GM19099 (cell line): ENCODE results near the gene DFFB.

ENCODE experiments used
- POLR2A ChIP-seq: IDR thresholded peaks from 3 replicates; pipeline ENCODE4 v1.6.1; 2011; ENCODE audit warnings: low read depth; ENCODE audit not compliant: insufficient read length; ENCODE audit errors: extremely low read depth

The DFFB gene

GRCh38 chr1:3821908-3822307, 35.4 kb upstream of the DFFB start:
- TF ChIP-seq POLR2A: no peak

GRCh38 chr1:3822421-3822820, 34.9 kb upstream of the DFFB start:
- no peak for TF ChIP-seq POLR2A

- no peak for TF ChIP-seq POLR2A
Observed at GRCh38 chr1:3824650-3825049, 32.6 kb upstream of the DFFB start.

DNA sequence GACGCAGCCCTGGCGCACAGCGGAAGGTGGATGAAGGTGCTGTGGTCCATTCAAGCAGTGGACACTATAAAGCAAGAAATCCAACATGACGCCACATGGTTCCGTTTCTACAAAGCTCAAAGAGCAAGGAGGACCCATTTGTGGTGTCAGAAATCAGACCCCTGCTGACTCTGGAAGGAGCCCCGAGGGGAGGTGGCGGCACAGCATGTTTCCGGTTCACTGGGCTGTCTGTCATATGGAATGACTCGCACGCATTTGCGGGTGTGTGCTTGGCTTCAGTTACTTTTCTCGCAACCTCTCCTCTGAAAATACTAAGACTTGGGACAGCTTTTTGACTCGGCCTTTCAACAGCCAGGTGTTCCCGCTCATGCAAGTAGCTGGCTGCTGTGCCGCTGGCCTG, 31.9 kb upstream of the DFFB start:
- TF ChIP-seq POLR2A: no peak

- no peak for TF ChIP-seq POLR2A
Observed at GRCh38 chr1:3827813-3828307, 29.4 kb upstream of the DFFB start.

DNA sequence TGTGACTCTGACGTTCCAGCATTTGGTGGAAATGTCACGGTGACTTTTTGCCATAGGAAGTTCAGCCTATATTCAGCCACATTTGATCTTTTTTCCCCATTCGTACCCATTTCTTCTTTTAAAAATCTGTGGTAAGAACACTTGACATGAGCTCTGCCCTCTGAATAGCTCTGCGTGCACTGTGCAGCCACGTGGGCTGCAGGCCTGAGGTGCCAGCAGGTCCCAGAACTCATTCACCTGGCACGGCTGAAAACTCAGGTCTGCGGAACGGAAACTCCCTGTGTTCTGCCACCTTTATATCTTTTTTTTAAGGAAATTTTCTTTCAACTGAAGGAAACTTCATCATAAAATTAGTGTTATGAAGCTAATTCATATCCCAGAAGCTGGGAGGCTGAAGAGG, 28.9 kb upstream of the DFFB start:
- TF ChIP-seq POLR2A: no peak

DNA sequence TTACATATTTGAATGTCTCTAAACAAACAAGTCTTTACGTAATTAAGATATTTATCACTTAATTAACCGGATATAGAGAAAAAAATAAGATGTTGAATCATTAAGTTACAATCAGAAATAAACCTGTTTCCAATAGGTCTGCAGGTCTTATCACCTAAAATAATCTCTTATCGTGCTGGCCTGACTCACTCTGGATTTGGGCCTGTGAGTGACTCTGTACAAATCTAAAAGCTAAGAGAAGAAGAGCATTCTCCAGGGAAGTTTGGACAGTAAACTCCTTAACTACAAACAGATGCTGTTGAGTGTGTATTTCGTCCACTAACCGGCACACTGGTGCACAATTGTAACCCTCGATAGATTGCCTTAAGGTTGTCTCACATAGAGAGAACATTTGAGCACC, 25.6 kb upstream of the DFFB start:
- TF ChIP-seq POLR2A: no peak

DNA sequence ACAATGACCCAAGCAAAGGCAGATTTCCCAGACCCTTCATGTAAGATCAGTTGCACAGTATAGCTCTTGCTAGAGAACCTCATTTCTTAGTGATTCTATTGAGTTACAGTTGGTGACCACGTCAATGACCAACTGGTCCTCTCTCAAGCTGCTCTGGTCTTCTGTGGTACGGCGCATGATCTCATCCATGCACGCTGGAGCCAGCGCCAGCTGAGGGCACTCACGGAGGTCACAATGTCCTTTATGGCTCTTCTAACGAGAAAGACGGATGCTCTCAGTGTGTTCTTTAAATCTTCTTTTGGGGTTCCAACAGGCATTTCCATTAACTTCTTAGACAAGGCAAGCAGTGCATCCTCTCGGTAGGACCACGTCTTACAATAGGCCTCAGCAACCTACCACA, 22.6 kb upstream of the DFFB start:
- TF ChIP-seq POLR2A: no peak

DNA sequence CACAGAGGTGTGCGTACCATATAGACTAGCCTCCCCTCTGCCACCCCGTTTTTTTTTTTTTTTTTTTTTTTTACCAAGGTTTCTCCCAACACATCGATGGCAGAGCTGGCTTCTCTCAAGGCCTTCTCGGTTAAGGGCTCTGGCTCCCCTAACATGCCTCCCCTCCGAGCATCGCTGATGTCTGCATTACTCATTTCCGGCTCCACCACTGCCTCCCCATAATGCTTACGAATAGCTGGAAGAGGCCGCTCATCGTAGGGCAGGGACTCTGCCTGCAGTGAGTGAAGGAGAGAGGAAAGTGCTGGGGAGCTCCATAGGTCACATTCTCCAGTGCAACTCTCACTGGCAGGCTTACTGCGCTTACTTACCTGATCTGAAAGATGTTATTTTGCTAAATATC, 20.9 kb upstream of the DFFB start:
- TF ChIP-seq POLR2A: no peak

DNA sequence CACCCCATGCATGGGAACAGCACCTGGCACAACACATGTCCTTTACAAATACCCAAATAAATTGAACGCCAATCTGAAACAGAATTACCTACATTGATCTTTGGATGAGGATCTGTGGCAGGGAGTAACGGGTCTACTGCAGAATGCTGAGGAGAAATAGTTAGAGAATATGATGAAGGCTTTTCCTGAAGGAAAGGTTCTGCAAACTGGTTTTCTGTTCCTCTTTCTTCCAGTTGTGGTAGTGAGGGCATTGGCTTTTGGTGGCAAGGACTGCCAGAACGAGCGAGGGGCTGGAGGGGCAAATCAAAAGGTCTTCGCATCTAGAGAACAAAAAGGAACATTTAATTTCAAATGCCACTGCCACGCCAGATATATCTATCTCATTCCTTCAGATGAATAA, 20.1 kb upstream of the DFFB start:
- TF ChIP-seq POLR2A: no peak

DNA sequence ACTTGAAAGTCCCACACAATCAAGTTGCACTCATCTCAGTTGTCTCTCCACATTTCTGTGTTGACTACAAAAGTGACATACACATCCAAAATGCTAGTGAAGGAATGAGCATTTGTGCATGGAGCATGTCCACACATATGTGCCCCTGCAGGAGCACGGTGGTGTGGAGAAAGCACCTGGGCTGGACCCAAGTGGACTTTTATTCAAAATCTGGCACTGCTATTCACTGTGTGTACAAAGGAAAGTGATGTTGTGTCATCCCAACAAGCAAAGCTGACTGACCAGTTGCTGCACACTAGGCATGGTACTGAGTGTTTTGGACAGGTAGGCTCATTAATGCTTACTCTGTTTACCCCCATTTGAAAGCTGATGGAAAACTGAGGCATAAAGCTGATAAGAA, 19.6 kb upstream of the DFFB start:
- no peak for TF ChIP-seq POLR2A

- TF ChIP-seq POLR2A: no peak
Observed at GRCh38 chr1:3838788-3839187, 18.5 kb upstream of the DFFB start.

DNA sequence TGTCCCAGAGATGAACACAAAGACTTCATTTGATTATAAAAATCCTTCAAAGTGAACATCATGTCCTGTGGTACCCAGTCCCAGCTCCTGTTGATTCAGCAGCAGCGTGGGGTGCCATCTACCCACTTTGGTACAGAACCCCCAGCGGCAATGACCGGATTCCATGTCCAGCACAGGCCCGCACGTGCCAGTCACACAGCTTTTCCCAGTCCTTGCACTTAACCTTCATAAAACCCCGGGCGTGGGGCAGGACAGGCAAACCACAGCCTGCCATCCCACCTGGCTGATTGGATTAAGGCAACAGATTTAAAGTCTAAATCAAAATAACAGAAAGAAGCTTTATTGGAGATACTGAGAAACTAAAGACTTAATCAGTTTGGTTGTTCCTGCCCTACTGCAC, 15.8 kb upstream of the DFFB start:
- no peak for TF ChIP-seq POLR2A

DNA sequence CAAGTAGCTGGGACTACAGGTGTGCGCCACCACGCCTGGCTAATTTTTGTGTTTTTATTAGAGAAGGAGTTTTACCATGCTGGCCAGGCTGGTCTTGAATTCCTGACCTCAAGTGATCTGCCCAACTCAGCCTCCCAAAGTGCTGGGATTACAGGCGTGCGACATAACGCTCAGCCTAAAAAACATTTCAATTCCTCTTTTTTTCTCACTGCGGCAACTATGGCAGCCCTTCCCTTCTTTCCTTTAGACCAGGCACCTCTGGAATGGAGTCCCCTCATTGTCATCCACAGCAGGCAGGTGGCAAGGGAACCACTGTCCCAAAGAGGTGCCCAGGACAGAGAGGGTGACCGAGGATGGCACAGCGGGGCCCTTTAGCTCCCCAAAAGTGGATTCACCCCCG, 14.4 kb upstream of the DFFB start:
- no peak for TF ChIP-seq POLR2A

DNA sequence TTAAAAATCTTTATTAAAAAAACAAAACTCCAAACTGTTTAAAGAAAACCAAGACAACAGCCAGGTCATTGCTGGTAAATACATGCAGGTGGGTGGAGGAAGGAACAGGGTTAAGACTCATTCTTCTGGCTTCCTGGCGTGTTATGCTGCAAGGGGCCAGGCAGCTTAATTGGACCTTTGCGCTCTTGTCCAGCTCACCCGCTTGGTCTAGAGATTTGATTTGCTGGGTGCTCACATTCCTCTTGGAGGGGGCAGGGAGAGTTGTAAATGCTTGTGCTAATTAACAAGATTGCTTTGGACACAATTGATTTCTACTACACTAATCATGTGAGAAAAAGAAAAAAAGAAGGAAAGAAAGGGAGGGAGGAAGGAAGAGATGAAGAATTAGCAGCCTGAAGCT, 10.7 kb upstream of the DFFB start:
- TF ChIP-seq POLR2A: no peak

- TF ChIP-seq POLR2A: no peak
Observed at GRCh38 chr1:3847081-3847480, 10.2 kb upstream of the DFFB start.

DNA sequence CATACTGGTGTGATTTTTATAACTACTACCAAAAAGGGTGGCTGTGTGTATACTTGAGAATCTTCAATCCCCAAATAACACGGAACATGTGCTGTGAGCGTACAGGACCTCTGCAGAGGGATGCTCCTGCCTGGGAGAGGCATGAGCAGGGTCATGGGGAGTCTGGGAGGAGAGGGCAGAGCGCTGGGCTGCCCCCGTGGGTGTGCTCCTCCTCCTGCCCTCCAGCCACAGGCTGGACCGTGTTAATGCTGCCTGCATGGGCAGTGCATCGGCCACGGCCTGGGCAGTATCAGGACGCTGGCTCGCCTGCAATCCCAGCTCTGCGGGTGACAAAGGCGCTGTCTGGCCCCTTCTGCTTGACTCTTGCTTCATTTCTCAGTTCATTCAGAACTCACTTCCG, 6.4 kb upstream of the DFFB start:
- no peak for TF ChIP-seq POLR2A

DNA sequence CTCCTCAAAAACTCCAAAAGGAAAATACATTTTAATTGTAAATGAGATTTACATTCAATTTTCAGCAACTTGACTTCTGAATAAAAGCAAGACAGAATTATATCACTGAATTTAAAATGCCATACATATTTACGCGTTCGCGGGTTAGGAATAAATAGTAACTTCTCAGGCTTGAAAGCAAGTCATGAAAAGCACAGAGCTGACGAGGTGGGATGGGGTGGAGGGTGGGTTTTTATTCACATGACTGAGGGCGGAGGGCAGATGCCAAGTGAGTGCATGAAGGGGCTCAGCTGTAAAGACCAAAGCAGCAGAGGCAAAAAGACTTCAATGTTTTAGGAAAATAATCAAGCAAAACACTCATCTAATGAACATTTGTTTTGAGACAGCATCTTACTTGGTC, 6.0 kb upstream of the DFFB start:
- no peak for TF ChIP-seq POLR2A

GRCh38 chr1:3852091-3852490, 5.2 kb upstream of the DFFB start:
- TF ChIP-seq POLR2A: no peak
